ENCODE data around the gene MLLT3.

MLLT3 gene

GRCh38 chr9:20364959-20365358 is 257.3 kb downstream of the MLLT3 start:
- TF ChIP-seq PAX5 (IDR thresholded peaks at IDR 0.05; ENCODE audit: insufficient read depth, low read length, severe bottlenecking) (no peak), POLR2A (IDR thresholded peaks at IDR 0.05; ENCODE audit: low read depth, low read length) (no peak), SPI1 (IDR thresholded peaks at IDR 0.05; ENCODE audit: low read depth, low read length) (no peak), TAF1 (IDR thresholded peaks at IDR 0.05; ENCODE audit: low read depth, low read length) (no peak), POU2F2 (IDR thresholded peaks at IDR 0.05; ENCODE audit: low read depth, low read length) (no peak), POLR2AphosphoS5 (IDR thresholded peaks at IDR 0.05; ENCODE audit: low read depth, low read length) (no peak)
- no peak for DNase-seq (ENCODE audit: insufficient read length, low spot score)
- no peak for FAIRE-seq

GRCh38 chr9:20363233-20363632 is 259.1 kb downstream of the MLLT3 start:
- FAIRE-seq (peak; percentile 38), DNase-seq (ENCODE audit: insufficient read length, low spot score) (no peak)
- no peak for TF ChIP-seq PAX5 (IDR thresholded peaks at IDR 0.05; ENCODE audit: insufficient read depth, low read length, severe bottlenecking)
- TF ChIP-seq POLR2AphosphoS5 (IDR thresholded peaks at IDR 0.05; ENCODE audit: low read depth, low read length): no peak
- TF ChIP-seq POU2F2 (IDR thresholded peaks at IDR 0.05; ENCODE audit: low read depth, low read length): no peak

- no peak for TF ChIP-seq PAX5 (IDR thresholded peaks at IDR 0.05; ENCODE audit: insufficient read depth, low read length, severe bottlenecking)
- no peak for TF ChIP-seq TAF1 (IDR thresholded peaks at IDR 0.05; ENCODE audit: low read depth, low read length)
- no peak for TF ChIP-seq SPI1 (IDR thresholded peaks at IDR 0.05; ENCODE audit: low read depth, low read length)
- no peak for TF ChIP-seq POU2F2 (IDR thresholded peaks at IDR 0.05; ENCODE audit: low read depth, low read length)
- no peak for TF ChIP-seq POLR2A (IDR thresholded peaks at IDR 0.05; ENCODE audit: low read depth, low read length)
- no peak for TF ChIP-seq POLR2AphosphoS5 (IDR thresholded peaks at IDR 0.05; ENCODE audit: low read depth, low read length)
- FAIRE-seq (peak; percentile 16), DNase-seq (ENCODE audit: insufficient read length, low spot score) (no peak)
These were observed 260.4 kb downstream of the MLLT3 start for GRCh38 chr9:20361656-20362570.

GRCh38 chr9:20361229-20361628 is 261.1 kb downstream of the MLLT3 start:
- FAIRE-seq: peak; percentile 35

GRCh38 chr9:20358207-20358606 is 264.1 kb downstream of the MLLT3 start:
- DNase-seq (ENCODE audit: insufficient read length, low spot score): no peak
- FAIRE-seq: no peak
- TF ChIP-seq POLR2A (IDR thresholded peaks at IDR 0.05; ENCODE audit: low read depth, low read length) (no peak), POU2F2 (IDR thresholded peaks at IDR 0.05; ENCODE audit: low read depth, low read length) (no peak), TAF1 (IDR thresholded peaks at IDR 0.05; ENCODE audit: low read depth, low read length) (no peak), POLR2AphosphoS5 (IDR thresholded peaks at IDR 0.05; ENCODE audit: low read depth, low read length) (no peak), SPI1 (IDR thresholded peaks at IDR 0.05; ENCODE audit: low read depth, low read length) (no peak), PAX5 (IDR thresholded peaks at IDR 0.05; ENCODE audit: insufficient read depth, low read length, severe bottlenecking) (no peak)

More at GRCh38 chr9:20361229-20361628, 261.1 kb downstream of the MLLT3 start:
- no peak for DNase-seq (ENCODE audit: insufficient read length, low spot score)
- TF ChIP-seq POU2F2 (IDR thresholded peaks at IDR 0.05; ENCODE audit: low read depth, low read length): no peak
- TF ChIP-seq SPI1 (IDR thresholded peaks at IDR 0.05; ENCODE audit: low read depth, low read length): no peak
- no peak for TF ChIP-seq TAF1 (IDR thresholded peaks at IDR 0.05; ENCODE audit: low read depth, low read length)
- no peak for TF ChIP-seq PAX5 (IDR thresholded peaks at IDR 0.05; ENCODE audit: insufficient read depth, low read length, severe bottlenecking)
- no peak for TF ChIP-seq POLR2A (IDR thresholded peaks at IDR 0.05; ENCODE audit: low read depth, low read length)
- no peak for TF ChIP-seq POLR2AphosphoS5 (IDR thresholded peaks at IDR 0.05; ENCODE audit: low read depth, low read length)

- no peak for DNase-seq (ENCODE audit: insufficient read length, low spot score)
- TF ChIP-seq POLR2AphosphoS5 (IDR thresholded peaks at IDR 0.05; ENCODE audit: low read depth, low read length): no peak
- TF ChIP-seq POLR2A (IDR thresholded peaks at IDR 0.05; ENCODE audit: low read depth, low read length): no peak
- no peak for TF ChIP-seq POU2F2 (IDR thresholded peaks at IDR 0.05; ENCODE audit: low read depth, low read length)
- no peak for TF ChIP-seq SPI1 (IDR thresholded peaks at IDR 0.05; ENCODE audit: low read depth, low read length)
- no peak for TF ChIP-seq PAX5 (IDR thresholded peaks at IDR 0.05; ENCODE audit: insufficient read depth, low read length, severe bottlenecking)
- no peak for TF ChIP-seq TAF1 (IDR thresholded peaks at IDR 0.05; ENCODE audit: low read depth, low read length)
- FAIRE-seq: no peak
These were observed 265.3 kb downstream of the MLLT3 start for GRCh38 chr9:20357037-20357432.

- FAIRE-seq (peak; percentile 78), DNase-seq (ENCODE audit: insufficient read length, low spot score) (peak; percentile 18)
- TF ChIP-seq PAX5 (IDR thresholded peaks at IDR 0.05; ENCODE audit: insufficient read depth, low read length, severe bottlenecking) (no peak), TAF1 (IDR thresholded peaks at IDR 0.05; ENCODE audit: low read depth, low read length) (no peak), POLR2A (IDR thresholded peaks at IDR 0.05; ENCODE audit: low read depth, low read length) (no peak), SPI1 (IDR thresholded peaks at IDR 0.05; ENCODE audit: low read depth, low read length) (no peak), POLR2AphosphoS5 (IDR thresholded peaks at IDR 0.05; ENCODE audit: low read depth, low read length) (no peak), POU2F2 (IDR thresholded peaks at IDR 0.05; ENCODE audit: low read depth, low read length) (no peak)
These were observed 265.8 kb downstream of the MLLT3 start for GRCh38 chr9:20356403-20357036.

GRCh38 chr9:20355022-20355421 is 267.3 kb downstream of the MLLT3 start:
- DNase-seq (ENCODE audit: insufficient read length, low spot score) (no peak), FAIRE-seq (no peak)
- no peak for TF ChIP-seq POLR2AphosphoS5 (IDR thresholded peaks at IDR 0.05; ENCODE audit: low read depth, low read length)
- TF ChIP-seq TAF1 (IDR thresholded peaks at IDR 0.05; ENCODE audit: low read depth, low read length): no peak
- no peak for TF ChIP-seq POU2F2 (IDR thresholded peaks at IDR 0.05; ENCODE audit: low read depth, low read length)
- TF ChIP-seq SPI1 (IDR thresholded peaks at IDR 0.05; ENCODE audit: low read depth, low read length): no peak
- no peak for TF ChIP-seq POLR2A (IDR thresholded peaks at IDR 0.05; ENCODE audit: low read depth, low read length)
- no peak for TF ChIP-seq PAX5 (IDR thresholded peaks at IDR 0.05; ENCODE audit: insufficient read depth, low read length, severe bottlenecking)

- TF ChIP-seq SPI1 (IDR thresholded peaks at IDR 0.05; ENCODE audit: low read depth, low read length): no peak
- TF ChIP-seq TAF1 (IDR thresholded peaks at IDR 0.05; ENCODE audit: low read depth, low read length): no peak
- no peak for TF ChIP-seq POU2F2 (IDR thresholded peaks at IDR 0.05; ENCODE audit: low read depth, low read length)
- no peak for TF ChIP-seq PAX5 (IDR thresholded peaks at IDR 0.05; ENCODE audit: insufficient read depth, low read length, severe bottlenecking)
- no peak for TF ChIP-seq POLR2A (IDR thresholded peaks at IDR 0.05; ENCODE audit: low read depth, low read length)
- no peak for TF ChIP-seq POLR2AphosphoS5 (IDR thresholded peaks at IDR 0.05; ENCODE audit: low read depth, low read length)
- FAIRE-seq (peak; percentile 35), DNase-seq (ENCODE audit: insufficient read length, low spot score) (no peak)
These were observed 268.2 kb downstream of the MLLT3 start for GRCh38 chr9:20353931-20354652.
